ENCODE measurements around the gene GLB1L2. TPM values are rescaled to one million over a fixed set of nuclear protein-coding genes. Genes with fewer than 3 reads are reported as not detected.

Gene GLB1L2
- total and polyA plus RNA-seq, 2 of the 13 experiments (the other 11 are each of a cell fraction or from before 2014, with no cell fraction given) = 0.59 to 0.69 TPM

DNA sequence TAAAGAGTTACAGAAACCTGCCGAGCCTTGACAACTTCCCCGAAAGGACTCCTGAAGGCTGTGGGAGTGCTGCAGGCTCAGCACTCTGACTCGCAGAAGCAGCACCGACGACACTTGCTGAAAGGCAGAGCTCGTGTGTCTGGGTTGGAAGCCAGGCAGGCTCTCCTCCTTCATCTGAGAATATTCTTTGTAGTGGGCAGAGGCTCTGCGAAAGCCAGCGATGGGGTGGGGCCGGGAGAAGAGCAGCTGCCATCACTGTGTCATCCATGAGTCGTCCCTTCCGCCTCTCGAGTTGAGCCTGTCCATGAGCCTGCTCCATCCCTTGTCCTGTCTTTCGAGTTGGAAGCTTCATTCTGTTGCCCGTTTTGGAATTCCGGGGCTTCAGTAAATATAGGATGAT, 11.9 kb downstream of the GLB1L2 start:
- 23% methylated on average over 7 of the region's 15 CpGs for WGBS (ENCODE audit: low lambda C conversion rate)
- Histone ChIP-seq H3K4me1 (ENCODE audit: insufficient read depth, low read length) (no peaks in the 10 kb centered on the region), H3K27ac (ENCODE audit: extremely low read length, insufficient read depth, low read length) (no peak overlapping the region), H3K27me3 (ENCODE audit: control insufficient read depth in 1 of 2, insufficient read depth in 2 of 2, low read length in 2 of 2) (peaks cover 2 to 41% of the 10 kb centered on the region in 2 experiments; a peak in 3 of 5 replicates), H3K79me2 (ENCODE audit: insufficient read depth, low read length) (no peaks in the 10 kb centered on the region), H4K20me1 (ENCODE audit: insufficient read depth, low read length) (0 out of 2 replicates have a peak, but pooled peaks cover 2% of the 10 kb centered on the region), H3K9me3 (ENCODE audit: low read length) (no peaks in the 10 kb centered on the region), H2AFZ (ENCODE audit: low read length) (no peak overlapping the region), H3K4me3 (replicated peaks in 1 of 3; ENCODE audit: insufficient read depth in 1 of 3, low read depth in 2 of 3, low read length in 3 of 3) (no peak overlapping the region), H3K9ac (ENCODE audit: insufficient read depth, low read depth, low read length) (no peak overlapping the region), H3K36me3 (replicated peaks in 1 of 2; ENCODE audit: control insufficient read depth in 1 of 2, insufficient read depth in 2 of 2, low read length in 2 of 2) (no peaks in the 10 kb centered on the region), H3K4me2 (ENCODE audit: low read depth, low read length) (no peak overlapping the region)
- in situ Hi-C loops (cut with HindIII; ENCODE audit: extremely low pct_ligation_motif_present, low pct_unique_long_range_greater_than_20kb) = no loop called here
- TF ChIP-seq SCMH1 (CRISPR knock-in tag; IDR thresholded peaks at IDR 0.05; ENCODE audit: borderline replicate concordance) (no peak), TIGD3 (CRISPR knock-in tag; IDR thresholded peaks at IDR 0.05; ENCODE audit: borderline replicate concordance) (no peak), ZNF670 (CRISPR knock-in tag; IDR thresholded peaks at IDR 0.05; ENCODE audit: borderline replicate concordance) (no peak), ZC3H4 (CRISPR knock-in tag; IDR thresholded peaks at IDR 0.05; ENCODE audit: borderline replicate concordance) (no peak), ZFP41 (CRISPR knock-in tag; IDR thresholded peaks at IDR 0.05; ENCODE audit: borderline replicate concordance) (no peak), ZFP91 (CRISPR knock-in tag; IDR thresholded peaks at IDR 0.05; ENCODE audit: borderline replicate concordance) (no peak)
- TF ChIP-seq, protein P1, sequence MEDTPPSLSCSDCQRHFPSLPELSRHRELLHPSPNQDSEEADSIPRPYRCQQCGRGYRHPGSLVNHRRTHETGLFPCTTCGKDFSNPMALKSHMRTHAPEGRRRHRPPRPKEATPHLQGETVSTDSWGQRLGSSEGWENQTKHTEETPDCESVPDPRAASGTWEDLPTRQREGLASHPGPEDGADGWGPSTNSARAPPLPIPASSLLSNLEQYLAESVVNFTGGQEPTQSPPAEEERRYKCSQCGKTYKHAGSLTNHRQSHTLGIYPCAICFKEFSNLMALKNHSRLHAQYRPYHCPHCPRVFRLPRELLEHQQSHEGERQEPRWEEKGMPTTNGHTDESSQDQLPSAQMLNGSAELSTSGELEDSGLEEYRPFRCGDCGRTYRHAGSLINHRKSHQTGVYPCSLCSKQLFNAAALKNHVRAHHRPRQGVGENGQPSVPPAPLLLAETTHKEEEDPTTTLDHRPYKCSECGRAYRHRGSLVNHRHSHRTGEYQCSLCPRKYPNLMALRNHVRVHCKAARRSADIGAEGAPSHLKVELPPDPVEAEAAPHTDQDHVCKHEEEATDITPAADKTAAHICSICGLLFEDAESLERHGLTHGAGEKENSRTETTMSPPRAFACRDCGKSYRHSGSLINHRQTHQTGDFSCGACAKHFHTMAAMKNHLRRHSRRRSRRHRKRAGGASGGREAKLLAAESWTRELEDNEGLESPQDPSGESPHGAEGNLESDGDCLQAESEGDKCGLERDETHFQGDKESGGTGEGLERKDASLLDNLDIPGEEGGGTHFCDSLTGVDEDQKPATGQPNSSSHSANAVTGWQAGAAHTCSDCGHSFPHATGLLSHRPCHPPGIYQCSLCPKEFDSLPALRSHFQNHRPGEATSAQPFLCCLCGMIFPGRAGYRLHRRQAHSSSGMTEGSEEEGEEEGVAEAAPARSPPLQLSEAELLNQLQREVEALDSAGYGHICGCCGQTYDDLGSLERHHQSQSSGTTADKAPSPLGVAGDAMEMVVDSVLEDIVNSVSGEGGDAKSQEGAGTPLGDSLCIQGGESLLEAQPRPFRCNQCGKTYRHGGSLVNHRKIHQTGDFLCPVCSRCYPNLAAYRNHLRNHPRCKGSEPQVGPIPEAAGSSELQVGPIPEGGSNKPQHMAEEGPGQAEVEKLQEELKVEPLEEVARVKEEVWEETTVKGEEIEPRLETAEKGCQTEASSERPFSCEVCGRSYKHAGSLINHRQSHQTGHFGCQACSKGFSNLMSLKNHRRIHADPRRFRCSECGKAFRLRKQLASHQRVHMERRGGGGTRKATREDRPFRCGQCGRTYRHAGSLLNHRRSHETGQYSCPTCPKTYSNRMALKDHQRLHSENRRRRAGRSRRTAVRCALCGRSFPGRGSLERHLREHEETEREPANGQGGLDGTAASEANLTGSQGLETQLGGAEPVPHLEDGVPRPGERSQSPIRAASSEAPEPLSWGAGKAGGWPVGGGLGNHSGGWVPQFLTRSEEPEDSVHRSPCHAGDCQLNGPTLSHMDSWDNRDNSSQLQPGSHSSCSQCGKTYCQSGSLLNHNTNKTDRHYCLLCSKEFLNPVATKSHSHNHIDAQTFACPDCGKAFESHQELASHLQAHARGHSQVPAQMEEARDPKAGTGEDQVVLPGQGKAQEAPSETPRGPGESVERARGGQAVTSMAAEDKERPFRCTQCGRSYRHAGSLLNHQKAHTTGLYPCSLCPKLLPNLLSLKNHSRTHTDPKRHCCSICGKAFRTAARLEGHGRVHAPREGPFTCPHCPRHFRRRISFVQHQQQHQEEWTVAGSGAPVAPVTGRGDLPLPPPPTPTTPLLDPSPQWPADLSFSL (CRISPR knock-in tag; IDR thresholded peaks at IDR 0.05) = no peak
- ChIA-PET POLR2A (no interaction called here), CTCF (ENCODE audit: low intra/inter-chr PET ratio, low total read pairs) (no interaction called here)
- FAIRE-seq = no peak
- BruUV-seq (replicated peaks) = no TSS peak
- DNase-seq (ENCODE audit: low spot score) = no peak
- intact Hi-C loops (cut with micrococcal nuclease; ENCODE audit: unreplicated experiment) = loop anchor here (2.0 kb wide), 1 partner anchor 63 kb away; no protein-coding TSS in a partner anchor
- no peak for ATAC-seq
